ENCODE data around the gene CSTF2. TPM values are rescaled to one million over a fixed set of nuclear protein-coding genes. Genes with fewer than 3 reads are reported as not detected.

CSTF2 gene
- total RNA-seq, 1 experiment from 2014 or later, result 30.3 TPM

Other genes with a start within 250 kb of the CSTF2 start
- gene TNMD, start 235.5 kb upstream of the CSTF2 start, total RNA-seq (2021), result 1.9 to 3.3 TPM (median 2.8 TPM) in 3 replicates
- 47.0 to 50.5 TPM (median 49.8 TPM) in 3 replicates for gene TSPAN6, start 183.6 kb upstream of the CSTF2 start, total RNA-seq (2021)
- 0.24 to 0.62 TPM (median 0.34 TPM) in 3 replicates for gene SRPX2, start 176.2 kb upstream of the CSTF2 start, total RNA-seq (2021)
- gene SYTL4, start 88.3 kb upstream of the CSTF2 start, total RNA-seq (2021), result 0.16 to 0.31 TPM (median 0.27 TPM) in 3 replicates
- gene NOX1, start 54.0 kb downstream of the CSTF2 start, total RNA-seq (2021), result not detected in 3 replicates
- gene XKRX, start 108.5 kb downstream of the CSTF2 start, total RNA-seq (2021), result 1.1 to 1.3 TPM (median 1.2 TPM) in 3 replicates
- not detected in 3 replicates for gene ARL13A, start 149.3 kb downstream of the CSTF2 start, total RNA-seq (2021)
- 14.3 to 17.3 TPM (median 15.4 TPM) in 3 replicates for gene TRMT2B, start 231.7 kb downstream of the CSTF2 start, total RNA-seq (2021)

All from WTC11 (cell line).